ENCODE results near the gene ADAMTS3. TPM values are rescaled to one million over a fixed set of nuclear protein-coding genes. Genes with fewer than 3 reads are reported as not detected.

The ADAMTS3 gene
- total RNA-seq, 1 donor = 2.2 TPM

DNA sequence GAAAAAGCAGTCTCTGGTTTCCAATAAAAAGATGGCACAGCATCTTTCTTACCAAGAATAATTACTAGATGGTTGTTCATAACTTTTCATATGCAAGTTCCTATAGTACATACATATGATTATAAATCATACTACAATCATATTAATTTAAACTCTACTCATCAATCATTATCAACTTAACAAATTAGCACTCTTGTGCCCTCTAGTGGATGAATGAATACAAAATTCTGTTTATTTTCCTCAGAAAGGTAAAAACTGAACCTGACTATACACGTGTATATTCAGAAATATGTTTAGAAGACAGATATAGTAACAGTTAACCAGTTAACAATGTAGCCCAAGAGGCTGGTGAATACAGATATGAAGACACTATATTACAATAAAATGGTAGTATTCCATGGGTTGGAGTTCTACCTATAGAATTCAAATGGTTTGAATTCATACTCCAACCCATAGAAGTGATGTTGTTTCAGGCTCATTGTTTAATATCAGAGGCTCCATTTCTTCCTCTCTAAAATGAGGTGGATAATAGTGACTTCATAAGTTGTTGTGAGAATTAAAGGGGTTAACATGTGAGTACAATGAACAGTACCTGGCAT lies 100.0 kb downstream of the ADAMTS3 start:
- no peak for DNase-seq (ENCODE audit: insufficient read length, low spot score, missing footprints)
- Histone ChIP-seq H3K36me3 (ENCODE audit: insufficient read depth, low read length) (no peaks in the 10 kb centered on the region), H3K27me3 (ENCODE audit: insufficient read depth, low read length) (no peaks in the 10 kb centered on the region), H2AFZ (ENCODE audit: low read length) (no peak overlapping the region), H4K20me1 (ENCODE audit: insufficient read depth, low read length) (no peaks in the 10 kb centered on the region), H3K9me3 (ENCODE audit: low read depth, low read length) (no peaks in the 10 kb centered on the region), H3K4me2 (ENCODE audit: insufficient read depth, low read length) (no peak overlapping the region), H3K27ac (ENCODE audit: low read depth, low read length) (no peak overlapping the region), H3K79me2 (ENCODE audit: insufficient read depth, low read length) (no peaks in the 10 kb centered on the region), H3K4me3 (ENCODE audit: insufficient read depth, low read length) (no peak overlapping the region), H3K4me1 (ENCODE audit: insufficient read depth, low read length) (no peaks in the 10 kb centered on the region)
- TF ChIP-seq, protein P1, sequence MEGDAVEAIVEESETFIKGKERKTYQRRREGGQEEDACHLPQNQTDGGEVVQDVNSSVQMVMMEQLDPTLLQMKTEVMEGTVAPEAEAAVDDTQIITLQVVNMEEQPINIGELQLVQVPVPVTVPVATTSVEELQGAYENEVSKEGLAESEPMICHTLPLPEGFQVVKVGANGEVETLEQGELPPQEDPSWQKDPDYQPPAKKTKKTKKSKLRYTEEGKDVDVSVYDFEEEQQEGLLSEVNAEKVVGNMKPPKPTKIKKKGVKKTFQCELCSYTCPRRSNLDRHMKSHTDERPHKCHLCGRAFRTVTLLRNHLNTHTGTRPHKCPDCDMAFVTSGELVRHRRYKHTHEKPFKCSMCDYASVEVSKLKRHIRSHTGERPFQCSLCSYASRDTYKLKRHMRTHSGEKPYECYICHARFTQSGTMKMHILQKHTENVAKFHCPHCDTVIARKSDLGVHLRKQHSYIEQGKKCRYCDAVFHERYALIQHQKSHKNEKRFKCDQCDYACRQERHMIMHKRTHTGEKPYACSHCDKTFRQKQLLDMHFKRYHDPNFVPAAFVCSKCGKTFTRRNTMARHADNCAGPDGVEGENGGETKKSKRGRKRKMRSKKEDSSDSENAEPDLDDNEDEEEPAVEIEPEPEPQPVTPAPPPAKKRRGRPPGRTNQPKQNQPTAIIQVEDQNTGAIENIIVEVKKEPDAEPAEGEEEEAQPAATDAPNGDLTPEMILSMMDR (IDR thresholded peaks at IDR 0.05; ENCODE audit: extremely low read depth, low read depth, low read length) = peak; percentile 57

DNA sequence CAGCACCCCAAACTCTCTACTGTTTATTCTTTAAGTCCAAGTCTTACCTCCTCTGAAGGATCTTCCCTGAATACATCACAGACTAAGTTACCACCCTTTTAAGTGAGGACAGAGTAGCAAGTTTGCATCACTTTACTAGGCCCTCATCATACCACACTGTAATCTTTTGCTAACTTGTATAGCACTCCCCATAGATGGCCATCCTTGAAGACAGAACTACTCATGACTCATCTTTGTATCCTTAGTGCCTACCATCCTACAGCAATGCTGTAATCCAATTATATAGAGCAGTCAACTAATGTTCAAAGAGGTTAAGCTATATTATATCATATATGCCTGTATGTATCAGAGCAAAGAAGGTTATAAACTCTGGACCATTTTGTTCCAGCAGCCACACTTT lies 101.4 kb downstream of the ADAMTS3 start:
- Histone ChIP-seq H3K79me2 (ENCODE audit: insufficient read depth, low read length) (no peaks in the 10 kb centered on the region), H3K27me3 (ENCODE audit: insufficient read depth, low read length) (no peaks in the 10 kb centered on the region), H3K4me1 (ENCODE audit: insufficient read depth, low read length) (no peaks in the 10 kb centered on the region), H4K20me1 (ENCODE audit: insufficient read depth, low read length) (no peaks in the 10 kb centered on the region), H3K36me3 (ENCODE audit: insufficient read depth, low read length) (no peaks in the 10 kb centered on the region), H3K9me3 (ENCODE audit: low read depth, low read length) (no peaks in the 10 kb centered on the region), H3K27ac (ENCODE audit: low read depth, low read length) (no peak overlapping the region), H3K4me2 (ENCODE audit: insufficient read depth, low read length) (no peak overlapping the region), H3K4me3 (ENCODE audit: insufficient read depth, low read length) (no peak overlapping the region), H2AFZ (ENCODE audit: low read length) (no peak overlapping the region)
- TF ChIP-seq, protein P1 (IDR thresholded peaks at IDR 0.05; ENCODE audit: extremely low read depth, low read depth, low read length) = no peak
- no peak for DNase-seq (ENCODE audit: insufficient read length, low spot score, missing footprints)

DNA sequence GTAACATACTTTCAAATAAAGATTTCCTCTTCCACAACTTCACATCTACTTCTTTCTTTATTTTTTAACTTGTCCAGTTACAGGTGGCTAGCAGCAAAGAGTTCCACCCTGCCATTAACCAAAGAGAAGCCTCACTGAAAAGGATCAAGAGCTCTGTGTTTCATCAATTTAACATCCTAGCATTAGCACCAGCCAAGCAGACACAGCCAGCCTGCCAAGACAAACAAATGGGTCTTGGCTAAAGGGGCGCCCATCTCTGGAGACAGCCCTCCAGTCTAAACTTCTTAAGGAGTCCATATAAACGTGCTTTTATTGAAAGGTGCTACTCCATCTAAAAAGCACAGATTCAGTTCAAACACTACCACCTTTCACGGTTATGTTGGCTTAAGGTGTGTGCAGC lies 105.3 kb downstream of the ADAMTS3 start:
- no peaks in the 10 kb centered on the region for H3K79me2 ChIP-seq (ENCODE audit: insufficient read depth, low read length)
- no peaks in the 10 kb centered on the region for H4K20me1 ChIP-seq (ENCODE audit: insufficient read depth, low read length)
- DNase-seq (ENCODE audit: insufficient read length, low spot score, missing footprints) = no peak
- H3K4me2 ChIP-seq (ENCODE audit: insufficient read depth, low read length) = no peak overlapping the region
- H3K9me3 ChIP-seq (ENCODE audit: low read depth, low read length) = no peaks in the 10 kb centered on the region
- no peaks in the 10 kb centered on the region for H3K36me3 ChIP-seq (ENCODE audit: insufficient read depth, low read length)
- TF ChIP-seq, protein P1 (IDR thresholded peaks at IDR 0.05; ENCODE audit: extremely low read depth, low read depth, low read length) = no peak
- H3K4me1 ChIP-seq (ENCODE audit: insufficient read depth, low read length) = no peaks in the 10 kb centered on the region
- no peak overlapping the region for H2AFZ ChIP-seq (ENCODE audit: low read length)
- no peak overlapping the region for H3K27ac ChIP-seq (ENCODE audit: low read depth, low read length)
- H3K27me3 ChIP-seq (ENCODE audit: insufficient read depth, low read length) = no peaks in the 10 kb centered on the region
- H3K4me3 ChIP-seq (ENCODE audit: insufficient read depth, low read length) = no peak overlapping the region

DNA sequence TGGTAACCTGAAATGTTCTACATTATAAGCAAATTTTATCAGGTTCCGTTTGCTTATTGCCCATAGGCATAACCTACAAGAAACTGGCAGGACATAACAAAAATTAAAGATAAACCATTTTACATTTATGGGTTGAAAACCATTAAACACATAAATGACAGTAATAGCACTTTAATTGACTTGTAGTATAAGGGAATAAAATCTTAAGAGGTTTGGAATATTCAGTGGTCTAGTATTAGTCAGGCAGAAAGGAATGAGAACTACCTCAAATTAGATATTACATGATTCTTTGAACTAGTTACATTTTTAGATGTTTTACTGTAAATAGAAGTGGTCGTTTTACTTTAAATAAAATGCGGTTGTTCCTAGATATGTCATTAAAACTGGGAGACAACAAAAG lies 111.9 kb downstream of the ADAMTS3 start:
- TF ChIP-seq, protein P1 (IDR thresholded peaks at IDR 0.05; ENCODE audit: extremely low read depth, low read depth, low read length) = no peak
- Histone ChIP-seq H3K9me3 (ENCODE audit: low read depth, low read length) (no peaks in the 10 kb centered on the region), H3K79me2 (ENCODE audit: insufficient read depth, low read length) (no peaks in the 10 kb centered on the region), H4K20me1 (ENCODE audit: insufficient read depth, low read length) (no peaks in the 10 kb centered on the region), H3K4me2 (ENCODE audit: insufficient read depth, low read length) (peak overlapping the region; percentile 27), H3K36me3 (ENCODE audit: insufficient read depth, low read length) (no peaks in the 10 kb centered on the region), H3K27me3 (ENCODE audit: insufficient read depth, low read length) (no peaks in the 10 kb centered on the region), H3K4me3 (ENCODE audit: insufficient read depth, low read length) (peak overlapping the region; percentile 18), H3K27ac (ENCODE audit: low read depth, low read length) (no peak overlapping the region), H3K4me1 (ENCODE audit: insufficient read depth, low read length) (no peaks in the 10 kb centered on the region), H2AFZ (ENCODE audit: low read length) (no peak overlapping the region)
- DNase-seq (ENCODE audit: insufficient read length, low spot score, missing footprints) = no peak

All from osteoblast (primary cell).